Measurements from ENCODE around the gene RALGAPB.

GRCh38 chr20:38616457-38616856, 143.8 kb downstream of the RALGAPB start:
- TF ChIP-seq ATF6 (CRISPR knock-in tag; IDR thresholded peaks at IDR 0.05), result no peak
- TF ChIP-seq CTCF (IDR thresholded peaks at IDR 0.05), result no peak
- no peak for TF ChIP-seq FOXP1 (CRISPR knock-in tag; IDR thresholded peaks at IDR 0.05; ENCODE audit: borderline replicate concordance)
- no peak for TF ChIP-seq RORB (CRISPR knock-in tag; IDR thresholded peaks at IDR 0.05)
- no peak for TF ChIP-seq HMGXB4 (CRISPR knock-in tag; IDR thresholded peaks at IDR 0.05)
- TF ChIP-seq ZNF423 (CRISPR knock-in tag; IDR thresholded peaks at IDR 0.05), result no peak
- TF ChIP-seq GABPB1 (CRISPR knock-in tag; IDR thresholded peaks at IDR 0.05), result no peak
- TF ChIP-seq JUN (CRISPR knock-in tag; IDR thresholded peaks at IDR 0.05), result no peak
- no peak for TF ChIP-seq CREM (CRISPR knock-in tag; IDR thresholded peaks at IDR 0.05)
- no peak for TF ChIP-seq NFATC4 (CRISPR knock-in tag; IDR thresholded peaks at IDR 0.05)
- no peak for TF ChIP-seq ATF2 (CRISPR knock-in tag; IDR thresholded peaks at IDR 0.05; ENCODE audit: borderline replicate concordance, low read depth)
- TF ChIP-seq ELF4 (CRISPR knock-in tag; IDR thresholded peaks at IDR 0.05; ENCODE audit: low read depth), result no peak
